ENCODE data around the gene RTN4.
"Not testable (repeated sequence)": the region's sequence is repeated elsewhere in the genome, so short reads cannot be mapped to it uniquely, and the experiment has no call there.

RTN4 gene, protein sequence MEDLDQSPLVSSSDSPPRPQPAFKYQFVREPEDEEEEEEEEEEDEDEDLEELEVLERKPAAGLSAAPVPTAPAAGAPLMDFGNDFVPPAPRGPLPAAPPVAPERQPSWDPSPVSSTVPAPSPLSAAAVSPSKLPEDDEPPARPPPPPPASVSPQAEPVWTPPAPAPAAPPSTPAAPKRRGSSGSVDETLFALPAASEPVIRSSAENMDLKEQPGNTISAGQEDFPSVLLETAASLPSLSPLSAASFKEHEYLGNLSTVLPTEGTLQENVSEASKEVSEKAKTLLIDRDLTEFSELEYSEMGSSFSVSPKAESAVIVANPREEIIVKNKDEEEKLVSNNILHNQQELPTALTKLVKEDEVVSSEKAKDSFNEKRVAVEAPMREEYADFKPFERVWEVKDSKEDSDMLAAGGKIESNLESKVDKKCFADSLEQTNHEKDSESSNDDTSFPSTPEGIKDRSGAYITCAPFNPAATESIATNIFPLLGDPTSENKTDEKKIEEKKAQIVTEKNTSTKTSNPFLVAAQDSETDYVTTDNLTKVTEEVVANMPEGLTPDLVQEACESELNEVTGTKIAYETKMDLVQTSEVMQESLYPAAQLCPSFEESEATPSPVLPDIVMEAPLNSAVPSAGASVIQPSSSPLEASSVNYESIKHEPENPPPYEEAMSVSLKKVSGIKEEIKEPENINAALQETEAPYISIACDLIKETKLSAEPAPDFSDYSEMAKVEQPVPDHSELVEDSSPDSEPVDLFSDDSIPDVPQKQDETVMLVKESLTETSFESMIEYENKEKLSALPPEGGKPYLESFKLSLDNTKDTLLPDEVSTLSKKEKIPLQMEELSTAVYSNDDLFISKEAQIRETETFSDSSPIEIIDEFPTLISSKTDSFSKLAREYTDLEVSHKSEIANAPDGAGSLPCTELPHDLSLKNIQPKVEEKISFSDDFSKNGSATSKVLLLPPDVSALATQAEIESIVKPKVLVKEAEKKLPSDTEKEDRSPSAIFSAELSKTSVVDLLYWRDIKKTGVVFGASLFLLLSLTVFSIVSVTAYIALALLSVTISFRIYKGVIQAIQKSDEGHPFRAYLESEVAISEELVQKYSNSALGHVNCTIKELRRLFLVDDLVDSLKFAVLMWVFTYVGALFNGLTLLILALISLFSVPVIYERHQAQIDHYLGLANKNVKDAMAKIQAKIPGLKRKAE

DNA sequence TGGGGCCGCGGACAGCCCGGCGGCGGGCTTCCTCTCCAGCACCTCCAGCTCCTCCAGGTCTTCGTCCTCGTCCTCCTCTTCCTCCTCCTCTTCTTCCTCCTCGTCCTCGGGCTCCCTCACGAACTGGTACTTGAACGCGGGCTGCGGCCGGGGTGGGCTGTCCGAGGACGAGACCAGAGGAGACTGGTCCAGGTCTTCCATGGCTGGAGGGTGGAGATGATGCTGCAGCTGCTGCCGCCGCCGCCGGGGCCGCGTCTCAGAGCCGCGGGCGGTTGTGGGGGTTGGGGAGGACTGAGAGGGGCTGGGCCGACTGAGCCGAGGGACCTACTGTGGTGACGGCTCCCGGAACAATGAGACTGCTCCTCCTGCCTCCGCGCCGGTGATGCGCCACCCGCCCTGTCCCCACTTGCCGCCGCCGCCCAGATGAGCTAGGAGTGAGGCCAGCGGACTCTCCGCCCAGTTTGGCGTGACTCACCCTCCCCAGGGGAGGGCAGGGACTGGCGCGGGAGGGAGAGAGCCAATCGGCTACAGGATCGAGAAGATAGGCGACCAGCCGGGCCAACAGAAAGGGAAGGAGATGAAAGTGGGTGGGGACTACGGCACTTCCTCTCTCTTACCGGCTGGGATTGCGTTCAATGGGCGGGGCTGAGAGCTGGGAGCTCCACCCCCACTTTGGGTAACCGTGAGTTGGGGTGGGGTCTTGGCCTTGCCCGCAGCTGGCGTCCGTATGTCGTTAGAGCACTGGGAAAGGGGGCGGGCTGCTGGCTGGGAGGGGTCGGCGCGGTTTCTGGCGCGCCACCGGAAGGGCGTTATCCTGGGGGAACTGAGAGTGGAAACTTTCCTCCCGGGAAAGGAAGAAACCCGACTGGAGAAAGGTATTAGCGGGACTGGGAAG is at the start of gene RTN4:
TSS of gene RTN4 (minus strand) at position 352 of the 895 bp plus-strand sequence. CDS start at position 201, 151 bp downstream.
- Histone ChIP-seq H3K4me1 (ENCODE audit: insufficient read depth, low read length) (peaks cover 29% of the 10 kb centered on the region), H3K27me3 (ENCODE audit: control insufficient read depth in 1 of 2, insufficient read depth in 2 of 2, low read length in 2 of 2) (no peaks in the 10 kb centered on the region), H3K9ac (ENCODE audit: low read length) (peak within 1 kb of the TSS; percentile 74), H3K36me3 (ENCODE audit: insufficient read depth, low read length) (no peaks in the 10 kb centered on the region), H3K4me3 (ENCODE audit: low read depth in 1 of 2, low read length in 2 of 2) (peak within 1 kb of the TSS; percentile 99 to 100), H3K9me3 (ENCODE audit: low read length) (no peaks in the 10 kb centered on the region), H3K27ac (ENCODE audit: low read depth, low read length) (peak within 1 kb of the TSS; percentile 100)

DNA sequence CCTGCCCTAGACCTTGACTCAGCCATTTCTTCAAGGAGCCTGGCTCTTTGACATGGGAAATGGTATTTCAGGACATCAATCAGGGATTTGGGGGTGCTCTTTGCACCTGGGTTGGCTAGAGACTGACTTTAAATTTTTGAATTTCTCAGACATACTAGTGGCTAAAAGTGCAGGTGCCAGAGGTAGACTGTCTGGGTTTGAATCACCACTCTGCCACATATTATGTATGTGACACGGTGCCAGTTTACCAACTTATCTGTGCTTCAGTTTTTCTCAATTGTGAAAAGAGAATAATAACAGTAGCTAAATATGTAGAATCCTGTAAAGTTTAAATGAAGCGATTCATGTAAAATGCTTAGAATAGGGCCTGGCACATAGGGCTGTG is 49.2 kb upstream of the RTN4 start:
- Histone ChIP-seq H3K9me3 (ENCODE audit: low read length) (no peaks in the 10 kb centered on the region), H3K4me1 (ENCODE audit: insufficient read depth, low read length) (peaks cover 55% of the 10 kb centered on the region), H3K27ac (ENCODE audit: low read depth, low read length) (no peak overlapping the region), H3K36me3 (ENCODE audit: insufficient read depth, low read length) (no peaks in the 10 kb centered on the region), H3K4me3 (ENCODE audit: low read depth in 1 of 2, low read length in 2 of 2) (no peak overlapping the region), H3K9ac (ENCODE audit: low read length) (no peak overlapping the region), H3K27me3 (ENCODE audit: control insufficient read depth in 1 of 2, insufficient read depth in 2 of 2, low read length in 2 of 2) (no peaks in the 10 kb centered on the region)

DNA sequence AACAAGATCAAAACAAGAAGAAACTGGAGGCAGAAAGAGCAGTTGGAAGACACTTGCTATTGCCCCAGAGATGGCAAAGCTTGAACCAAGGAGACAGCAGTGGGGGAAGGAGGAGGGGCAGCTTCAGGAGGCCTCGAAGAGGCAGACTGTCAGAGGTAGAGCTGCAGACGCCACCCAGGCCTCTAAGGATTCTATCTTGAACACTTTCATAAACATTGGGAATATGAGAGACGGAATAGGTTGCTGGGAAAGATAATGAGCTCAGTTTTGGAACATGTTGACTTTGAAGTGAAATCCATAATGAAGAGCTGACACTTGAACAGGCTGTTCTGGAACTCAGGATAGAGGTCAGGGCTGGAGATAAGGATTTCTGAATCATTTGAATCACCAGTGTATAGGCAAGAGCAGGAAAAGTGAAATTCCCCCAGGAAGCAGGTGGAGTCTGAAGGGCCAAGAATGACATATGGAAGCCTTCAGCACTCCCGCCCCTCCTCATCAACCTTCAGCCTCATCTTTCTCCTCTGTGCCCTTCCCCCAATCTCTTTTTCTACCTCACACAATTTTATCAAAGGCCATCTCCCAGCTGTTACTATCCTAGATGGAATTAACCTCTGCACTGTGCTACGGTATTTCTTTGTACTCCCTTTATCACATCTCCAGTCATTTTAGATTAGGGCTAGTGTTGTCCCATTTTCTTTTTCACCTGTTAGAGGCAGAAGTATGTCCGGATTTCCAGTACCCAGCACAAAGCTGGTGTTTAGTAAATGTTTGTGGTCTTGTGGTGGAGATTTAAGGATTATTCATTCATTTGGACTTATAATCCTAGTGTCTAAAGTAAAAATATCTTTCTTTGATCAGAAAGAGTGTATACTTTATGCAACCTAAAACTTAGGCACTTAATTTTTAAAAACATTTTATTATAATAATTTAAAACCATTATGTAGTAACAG is 47.5 kb upstream of the RTN4 start:
- Histone ChIP-seq H3K36me3 (ENCODE audit: insufficient read depth, low read length) (no peaks in the 10 kb centered on the region), H3K4me3 (ENCODE audit: low read depth in 1 of 2, low read length in 2 of 2) (no peak overlapping the region), H3K27ac (ENCODE audit: low read depth, low read length) (peak overlapping the region; percentile 66), H3K9me3 (ENCODE audit: low read length) (no peaks in the 10 kb centered on the region), H3K4me1 (ENCODE audit: insufficient read depth, low read length) (peaks cover 48% of the 10 kb centered on the region), H3K9ac (ENCODE audit: low read length) (no peak overlapping the region), H3K27me3 (ENCODE audit: control insufficient read depth in 1 of 2, insufficient read depth in 2 of 2, low read length in 2 of 2) (no peaks in the 10 kb centered on the region)

GRCh38 chr2:55097082-55097460 is 46.8 kb upstream of the RTN4 start:
- Histone ChIP-seq H3K27me3 (ENCODE audit: control insufficient read depth in 1 of 2, insufficient read depth in 2 of 2, low read length in 2 of 2) (no peaks in the 10 kb centered on the region), H3K9ac (ENCODE audit: low read length) (no peak overlapping the region), H3K4me3 (ENCODE audit: low read depth in 1 of 2, low read length in 2 of 2) (no peak overlapping the region), H3K36me3 (ENCODE audit: insufficient read depth, low read length) (no peaks in the 10 kb centered on the region), H3K4me1 (ENCODE audit: insufficient read depth, low read length) (peaks cover 43% of the 10 kb centered on the region), H3K27ac (ENCODE audit: low read depth, low read length) (peak overlapping the region; percentile 66), H3K9me3 (ENCODE audit: low read length) (no peaks in the 10 kb centered on the region)

DNA sequence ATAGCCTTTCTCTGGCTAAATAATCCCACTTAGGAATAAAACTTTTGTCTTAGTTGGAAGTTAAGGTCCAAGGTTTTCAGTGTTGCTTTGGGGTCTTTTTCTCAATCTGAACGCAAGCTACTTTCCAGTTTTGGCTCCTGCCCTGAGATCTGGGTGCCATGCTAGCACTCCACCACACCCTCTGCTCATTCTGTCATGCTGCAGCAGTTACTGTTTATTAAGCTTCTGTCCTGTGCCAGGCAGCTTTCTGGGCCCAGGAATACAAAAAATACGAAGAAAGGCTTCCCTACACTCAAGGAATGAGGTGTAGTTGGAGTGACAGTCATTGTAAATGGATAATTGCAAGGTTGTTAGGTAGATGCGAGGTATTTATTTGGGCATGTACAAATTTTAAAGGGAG is 46.3 kb upstream of the RTN4 start:
- no peaks in the 10 kb centered on the region for H3K36me3 ChIP-seq (ENCODE audit: insufficient read depth, low read length)
- H3K9ac ChIP-seq (ENCODE audit: low read length): no peak overlapping the region
- peak overlapping the region; percentile 66 for H3K27ac ChIP-seq (ENCODE audit: low read depth, low read length)
- no peak overlapping the region for H3K4me3 ChIP-seq (ENCODE audit: low read depth in 1 of 2, low read length in 2 of 2)
- no peaks in the 10 kb centered on the region for H3K9me3 ChIP-seq (ENCODE audit: low read length)
- no peaks in the 10 kb centered on the region for H3K27me3 ChIP-seq (ENCODE audit: control insufficient read depth in 1 of 2, insufficient read depth in 2 of 2, low read length in 2 of 2)
- peaks cover 38% of the 10 kb centered on the region for H3K4me1 ChIP-seq (ENCODE audit: insufficient read depth, low read length)

DNA sequence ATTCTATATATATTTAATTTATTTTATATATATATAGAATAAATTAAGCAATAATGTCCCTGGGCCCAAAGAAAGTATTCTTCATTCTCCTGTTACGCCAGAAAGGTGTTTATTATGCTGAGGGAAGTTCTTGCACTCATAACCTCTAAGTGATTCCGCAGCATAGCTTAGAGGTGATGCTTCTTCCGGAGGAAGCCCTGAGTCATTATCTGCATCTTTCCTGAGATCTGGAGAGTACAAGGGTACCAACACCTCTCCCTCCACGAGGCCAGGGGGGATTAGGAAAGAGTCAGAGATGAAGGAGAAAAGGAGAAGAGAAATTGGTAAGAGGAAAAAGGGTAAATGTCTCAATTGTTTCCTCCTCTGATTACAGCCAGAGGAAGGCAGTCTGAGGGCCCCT is 43.1 kb upstream of the RTN4 start:
- H3K36me3 ChIP-seq (ENCODE audit: insufficient read depth, low read length): no peaks in the 10 kb centered on the region
- H3K27ac ChIP-seq (ENCODE audit: low read depth, low read length): no peak overlapping the region
- H3K27me3 ChIP-seq (ENCODE audit: control insufficient read depth in 1 of 2, insufficient read depth in 2 of 2, low read length in 2 of 2): no peaks in the 10 kb centered on the region
- H3K9me3 ChIP-seq (ENCODE audit: low read length): no peaks in the 10 kb centered on the region
- H3K4me1 ChIP-seq (ENCODE audit: insufficient read depth, low read length): peaks cover 19% of the 10 kb centered on the region
- no peak overlapping the region for H3K4me3 ChIP-seq (ENCODE audit: low read depth in 1 of 2, low read length in 2 of 2)
- H3K9ac ChIP-seq (ENCODE audit: low read length): no peak overlapping the region

- no peaks in the 10 kb centered on the region for H3K36me3 ChIP-seq (ENCODE audit: insufficient read depth, low read length)
- H3K9ac ChIP-seq (ENCODE audit: low read length): no peak overlapping the region
- H3K27me3 ChIP-seq (ENCODE audit: control insufficient read depth in 1 of 2, insufficient read depth in 2 of 2, low read length in 2 of 2): no peaks in the 10 kb centered on the region
- no peaks in the 10 kb centered on the region for H3K9me3 ChIP-seq (ENCODE audit: low read length)
- H3K27ac ChIP-seq (ENCODE audit: low read depth, low read length): no peak overlapping the region
- H3K4me1 ChIP-seq (ENCODE audit: insufficient read depth, low read length): peaks cover 12% of the 10 kb centered on the region
- no peak overlapping the region for H3K4me3 ChIP-seq (ENCODE audit: low read depth in 1 of 2, low read length in 2 of 2)
Measured at GRCh38 chr2:55092439-55092838, 42.2 kb upstream of the RTN4 start.

DNA sequence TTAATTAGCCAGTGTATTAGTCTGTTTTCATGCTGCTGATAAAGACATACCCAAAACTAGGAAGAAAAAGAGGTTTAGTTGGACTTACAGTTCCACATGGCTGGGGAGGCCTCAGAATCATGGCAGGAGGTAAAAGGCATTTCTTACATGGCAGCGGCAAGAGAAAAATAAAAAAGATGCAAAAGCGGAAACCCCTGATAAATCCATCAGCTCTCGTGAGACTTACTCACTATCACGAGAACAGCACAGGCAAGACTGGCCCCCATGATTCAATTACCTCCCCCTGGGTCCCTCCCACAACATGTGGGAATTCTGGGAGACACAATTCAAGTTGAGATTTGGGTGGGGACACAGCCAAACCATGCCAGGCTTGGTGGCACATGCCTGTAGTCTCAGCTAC is 41.4 kb upstream of the RTN4 start:
- H3K27me3 ChIP-seq (ENCODE audit: control insufficient read depth in 1 of 2, insufficient read depth in 2 of 2, low read length in 2 of 2); H3K36me3 ChIP-seq (ENCODE audit: insufficient read depth, low read length); H3K9ac ChIP-seq (ENCODE audit: low read length); H3K4me1 ChIP-seq (ENCODE audit: insufficient read depth, low read length); H3K27ac ChIP-seq (ENCODE audit: low read depth, low read length); H3K4me3 ChIP-seq (ENCODE audit: low read depth in 1 of 2, low read length in 2 of 2); H3K9me3 ChIP-seq (ENCODE audit: low read length): not testable (repeated sequence)

DNA sequence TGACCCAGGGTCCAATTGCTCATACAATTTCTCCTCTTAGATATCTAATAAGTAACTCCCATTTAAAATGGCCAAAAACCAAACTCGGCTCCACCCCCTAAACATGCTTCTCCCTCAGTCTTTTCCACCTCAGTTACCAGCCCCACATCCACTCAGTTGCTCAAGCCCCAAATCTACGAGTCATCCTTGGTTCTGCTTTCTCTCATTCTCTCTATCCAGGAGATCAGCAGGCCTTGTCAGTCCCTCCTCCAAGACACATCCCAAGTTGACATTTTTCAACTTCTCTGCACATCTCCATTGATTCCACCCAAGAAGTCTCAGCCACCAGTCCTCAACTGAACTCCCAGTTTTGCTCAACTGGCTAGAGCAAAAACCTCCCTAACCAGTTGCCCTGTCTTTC is 40.5 kb upstream of the RTN4 start:
- Histone ChIP-seq H3K4me3 (ENCODE audit: low read depth in 1 of 2, low read length in 2 of 2) (no peak overlapping the region), H3K27me3 (ENCODE audit: control insufficient read depth in 1 of 2, insufficient read depth in 2 of 2, low read length in 2 of 2) (no peaks in the 10 kb centered on the region), H3K36me3 (ENCODE audit: insufficient read depth, low read length) (no peaks in the 10 kb centered on the region), H3K27ac (ENCODE audit: low read depth, low read length) (no peak overlapping the region), H3K4me1 (ENCODE audit: insufficient read depth, low read length) (no peaks in the 10 kb centered on the region), H3K9me3 (ENCODE audit: low read length) (no peaks in the 10 kb centered on the region), H3K9ac (ENCODE audit: low read length) (no peak overlapping the region)

DNA sequence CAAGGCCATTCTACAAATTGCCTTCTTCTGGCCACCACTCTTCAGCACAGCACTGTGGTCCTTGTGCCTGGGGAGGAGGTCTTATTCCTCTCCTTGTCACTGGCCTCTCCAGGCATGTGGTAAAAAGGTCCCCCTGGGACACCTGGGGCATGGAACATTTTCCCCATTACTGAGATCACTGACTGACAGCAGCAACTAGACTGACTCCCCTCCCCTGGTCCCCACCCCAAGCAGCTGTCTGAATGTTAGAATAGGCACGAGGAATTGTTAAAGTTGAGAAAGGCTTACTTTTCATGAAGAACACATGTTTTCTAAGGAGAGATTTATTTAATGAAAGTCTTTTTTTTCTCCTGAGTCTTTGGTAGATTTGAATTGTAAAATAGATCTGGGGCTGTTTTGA is 39.5 kb upstream of the RTN4 start:
- H3K9me3 ChIP-seq (ENCODE audit: low read length): no peaks in the 10 kb centered on the region
- no peak overlapping the region for H3K27ac ChIP-seq (ENCODE audit: low read depth, low read length)
- H3K36me3 ChIP-seq (ENCODE audit: insufficient read depth, low read length): no peaks in the 10 kb centered on the region
- no peaks in the 10 kb centered on the region for H3K27me3 ChIP-seq (ENCODE audit: control insufficient read depth in 1 of 2, insufficient read depth in 2 of 2, low read length in 2 of 2)
- no peak overlapping the region for H3K4me3 ChIP-seq (ENCODE audit: low read depth in 1 of 2, low read length in 2 of 2)
- H3K4me1 ChIP-seq (ENCODE audit: insufficient read depth, low read length): no peaks in the 10 kb centered on the region
- H3K9ac ChIP-seq (ENCODE audit: low read length): no peak overlapping the region
